A673 (cell line): ENCODE measurements around the gene ZBED3. TPM values are rescaled to one million over a fixed set of nuclear protein-coding genes. Genes with fewer than 3 reads are reported as not detected.

ENCODE experiments used
- BruUV-seq: library from RNA; stranded (reverse); fragments of 400-500 nt; replicated peaks from 2 replicates; lab custom pipeline; 2021; lab: Mats Ljungman, UMichigan
- CTCF ChIA-PET: fragments of 300-600 bp; sonication (Branson Sonifier 250); formaldehyde crosslinking; loops from one replicate; lab custom pipeline; 2022; ENCODE audit warnings: antibody characterized with exemption; lab: Charles Lee
- POLR2A ChIA-PET: fragments of 300-600 bp; sonication (Branson Sonifier 250); formaldehyde crosslinking; loops from one replicate; lab custom pipeline; 2022; ENCODE audit warnings: antibody characterized with exemption; ENCODE audit not compliant: low non-redundant PET; lab: Charles Lee
- DNase-seq: peaks from one replicate; pipeline ENCODE4 v3.0.0-alpha.2; 2015; ENCODE audit warnings: low spot score
- H3K27ac ChIP-seq: fragments of 200-600 bp; sonication (generic); 2 replicates; pipeline ENCODE4 v1.5.1; 2016; ENCODE audit warnings: mixed run types, low read depth, mild to moderate bottlenecking, mixed read lengths, antibody characterized with exemption, low read length; ENCODE audit not compliant: poor library complexity, severe bottlenecking
- H3K27me3 ChIP-seq: fragments of 200-600 bp; sonication (generic); replicated peaks from 2 replicates; pipeline ENCODE4 v1.6.1; 2017; ENCODE audit warnings: mixed run types, low read depth, mild to moderate bottlenecking, mixed read lengths, antibody characterized with exemption, low read length; ENCODE audit not compliant: insufficient read depth, poor library complexity
- H3K36me3 ChIP-seq: fragments of 200-600 bp; sonication (generic); 2 replicates; pipeline ENCODE4 v1.6.1; 2016; ENCODE audit warnings: mixed run types, mild to moderate bottlenecking, mixed read lengths, antibody characterized with exemption, low read length; ENCODE audit not compliant: insufficient read depth, poor library complexity, severe bottlenecking
- H3K4me1 ChIP-seq: fragments of 200-600 bp; sonication (generic); 2 replicates; pipeline ENCODE4 v1.6.1; 2017; ENCODE audit warnings: mixed run types, mild to moderate bottlenecking, mixed read lengths, antibody characterized with exemption, low read length; ENCODE audit not compliant: insufficient read depth, poor library complexity, severe bottlenecking
- H3K4me3 ChIP-seq: fragments of 200-600 bp; sonication (generic); 2 replicates; pipeline ENCODE4 v1.5.1; 2016; ENCODE audit warnings: low read depth, mixed run types, mild to moderate bottlenecking, mixed read lengths, low read length; ENCODE audit not compliant: poor library complexity, severe bottlenecking
- H3K9me3 ChIP-seq: fragments of 200-600 bp; sonication (generic); 2 replicates; pipeline ENCODE4 v1.6.1; 2016; ENCODE audit warnings: mixed run types, low read depth, mild to moderate bottlenecking, mixed read lengths, antibody characterized with exemption, low read length; ENCODE audit not compliant: poor library complexity, severe bottlenecking
- CTCF ChIP-seq: fragments of 300-800, 200-600 bp; sonication (generic); conservative IDR thresholded peaks from 2 replicates; pipeline ENCODE4 v1.5.1; 2017; ENCODE audit warnings: low read depth, mild to moderate bottlenecking, antibody characterized with exemption, low read length, moderate library complexity, mixed read lengths
- EZH2 ChIP-seq: fragments of 200-600 bp; sonication (generic); IDR thresholded peaks from 2 replicates; pipeline ENCODE4 v1.6.1; 2017; ENCODE audit warnings: borderline replicate concordance, low read depth, mild to moderate bottlenecking, mixed read lengths, antibody characterized with exemption, low read length; ENCODE audit not compliant: poor library complexity, severe bottlenecking
- intact Hi-C: fragments of 100-400 bp; cut with micrococcal nuclease; formaldehyde crosslinking; loops from one replicate; pipeline ENCODE4 v1.10.0; 2022; ENCODE audit not compliant: unreplicated experiment
- total RNA-seq: library from RNA; stranded (reverse); gene quantifications from 2 replicates; pipeline ENCODE4 v1.2.3, GENCODE V29; 2021

ZBED3 gene
- total RNA-seq, 1 experiment from 2014 or later, result 9.9 TPM

- Histone ChIP-seq H3K9me3 (no peaks in the 10 kb centered on the region), H3K36me3 (no peaks in the 10 kb centered on the region), H3K27me3 (no peaks in the 10 kb centered on the region), H3K4me1 (peaks cover 4% of the 10 kb centered on the region), H3K4me3 (peak overlapping the region; percentile 73), H3K27ac (peak overlapping the region; percentile 49)
- CTCF ChIA-PET, result interaction anchor here (0.5 to 1.3 kb wide), 3 partner anchors 9 to 60 kb away, joined by 3 to 5 read pairs (median 3); no protein-coding TSS in a partner anchor
- POLR2A ChIA-PET, result no interaction called here
- intact Hi-C loops, result loop anchor here (1.0 kb wide), 1 partner anchor 209 kb away; no protein-coding TSS in a partner anchor
- BruUV-seq, result no TSS peak
- TF ChIP-seq CTCF, result peak; percentile 62
- TF ChIP-seq EZH2, result no peak
- peak; percentile 78 for DNase-seq
These were observed 9.9 kb downstream of the ZBED3 start for GRCh38 chr5:77076961-77077828.

- no peaks in the 10 kb centered on the region for H3K36me3 ChIP-seq
- DNase-seq, result no peak
- no TSS peak for BruUV-seq
- no peak overlapping the region for H3K27ac ChIP-seq
- intact Hi-C loops, result no loop called here
- H3K4me3 ChIP-seq, result no peak overlapping the region
- CTCF ChIA-PET, result no interaction called here
- POLR2A ChIA-PET, result no interaction called here
- peaks cover 4% of the 10 kb centered on the region for H3K4me1 ChIP-seq
- H3K9me3 ChIP-seq, result no peaks in the 10 kb centered on the region
- H3K27me3 ChIP-seq, result no peaks in the 10 kb centered on the region
- TF ChIP-seq EZH2 (no peak), CTCF (no peak)
These were observed 12.3 kb downstream of the ZBED3 start for GRCh38 chr5:77074745-77075144.

DNA sequence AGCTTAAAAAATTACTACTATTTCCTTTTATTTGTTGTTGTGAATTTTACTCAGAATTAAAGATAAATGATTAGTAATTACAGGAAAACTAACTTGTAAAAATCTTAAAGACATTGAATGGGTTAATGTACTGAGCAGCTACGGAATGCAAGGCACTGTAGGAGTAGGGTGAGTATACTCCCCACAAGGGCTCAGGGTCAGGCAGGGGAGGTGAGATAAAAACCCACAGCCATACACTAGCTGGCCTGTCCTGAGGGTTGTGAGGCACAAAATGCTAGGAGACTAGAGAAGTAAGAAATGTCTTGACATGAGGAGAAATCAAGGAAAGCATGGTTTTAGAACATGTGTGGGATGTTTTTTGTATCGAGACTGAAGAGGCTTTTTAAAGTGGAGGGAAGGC is 13.4 kb downstream of the ZBED3 start:
- Histone ChIP-seq H3K27me3 (no peaks in the 10 kb centered on the region), H3K27ac (no peak overlapping the region), H3K4me3 (no peak overlapping the region), H3K36me3 (no peaks in the 10 kb centered on the region), H3K9me3 (no peaks in the 10 kb centered on the region), H3K4me1 (peaks cover 4% of the 10 kb centered on the region)
- no TSS peak for BruUV-seq
- ChIA-PET CTCF (no interaction called here), POLR2A (no interaction called here)
- TF ChIP-seq EZH2, result no peak
- intact Hi-C loops, result no loop called here
- no peak for DNase-seq
